ENCODE measurements around the gene GKN2.

GRCh38 chr2:68911246-68911645 lies 41.4 kb downstream of the GKN2 start:
- TF ChIP-seq EZH2 (IDR thresholded peaks at IDR 0.05; ENCODE audit: borderline replicate concordance, insufficient read depth, low read depth, low read length, poor library complexity, severe bottlenecking): no peak
- TF ChIP-seq CTCF (IDR thresholded peaks at IDR 0.05): no peak

All from B cell (primary cell).